Adrenal gland (tissue), 12 donors: Measurements from ENCODE around the gene RHEX. TPM values are rescaled to one million over a fixed set of nuclear protein-coding genes. Genes with fewer than 3 reads are reported as not detected.

ENCODE experiments used
- DNase-seq, 7 donors: peaks; one replicate each; pipeline ENCODE4 v3.0.0-alpha.2; 2019 to 2020
- H3K27ac ChIP-seq, 5 donors: fragments of 200-600 bp; sonication (generic) in 4 of 5; 1 replicate in 3 of 5; 2 replicates in 2 of 5; pipeline versions ENCODE4 v1.5.1 to v1.8.0; 2016 to 2020; ENCODE audit warnings: mild to moderate bottlenecking in 1 of 5
- H3K27me3 ChIP-seq: fragments of 200-600 bp; 2 replicates; pipeline ENCODE4 v1.8.0; 2021
- H3K36me3 ChIP-seq, 2 donors: fragments of 200-600 bp; replicated peaks in 1 of 2; 1 replicate in 1 of 2; 2 replicates in 1 of 2; pipeline versions ENCODE4 v1.5.1 to v1.8.0; 2018 to 2022
- H3K4me1 ChIP-seq, 2 donors: fragments of 200-600 bp; replicated peaks in 1 of 2; 1 replicate in 1 of 2; 2 replicates in 1 of 2; pipeline versions ENCODE4 v1.5.1 to v1.8.0; 2018 to 2021
- H3K4me3 ChIP-seq, 4 donors: fragments of 200-600 bp; sonication (generic) in 3 of 4; one replicate each; pipeline ENCODE4 v1.5.1; 2016 to 2018
- H3K9me3 ChIP-seq, 3 donors: fragments of 200-600 bp; sonication (generic) in 1 of 3; replicated peaks in 1 of 3; 1 replicate in 2 of 3; 2 replicates in 1 of 3; pipeline versions ENCODE4 v1.5.1 to v1.8.0; 2016 to 2021
- POLR2A ChIP-seq, 2 donors: fragments of 450-650 bp; IDR thresholded peaks; one replicate each; pipeline ENCODE4 v1.6.1; 2017; ENCODE audit warnings: antibody characterized with exemption in 2 of 2, mild to moderate bottlenecking in 2 of 2, moderate library complexity in 1 of 2
- WGBS, 4 donors: extraction: QIAGEN DNeasy Blood & Tissue Kit in 2 of 4; methylation state at CpG; one replicate each; pipeline versions ENCODE4 v1.1.5 to v1.1.7; 2013 to 2017; 5-methylcytosine and 5-hydroxymethylcytosine counted together
- intact Hi-C, 2 donors: fragments of 100-400 bp; cut with DNase I; formaldehyde crosslinking; loops; one replicate each; pipeline versions ENCODE4 v1.14.1 to v1.15.0; 2022 to 2023
- polyA plus RNA-seq, 3 donors: library from polyadenylated mRNA; stranded (reverse); fragments of 200-250 nt in 2 of 3; fragments of 350-450 nt in 1 of 3; fragmentation: Illumina TruSeq in 1 of 3; extraction: RNeasy Lipid Tissue Mini Kit (QIAGEN cat#74804) in 1 of 3; gene quantifications; one replicate each; pipeline ENCODE4 v1.2.3, GENCODE V29; 2013 to 2014
- total RNA-seq, 9 donors: library from RNA; depleted of rRNA in 4 of 9; stranded (reverse); fragments of >200 nt in 4 of 9; fragments of 120-200 nt in 1 of 9; fragmentation: NEBNext Ultra II Directional in 1 of 9; extraction: Animal tissue kit (Norgen Biotek cat#: 25700) in 1 of 9; gene quantifications; one replicate each; pipeline versions ENCODE4 v1.1.0 to v1.2.4, GENCODE V29; 2013 to 2023
- TF ChIP-seq, protein P1 (sequence below), 6 experiments: fragments of 450-650 bp in 4 of 6; fragments of 200-600 bp in 2 of 6; sonication (generic) in 1 of 6; IDR thresholded peaks; 1 replicate in 5 of 6; 2 replicates in 1 of 6; pipeline versions ENCODE4 v1.5.1 to v1.8.0; 2016 to 2021; ENCODE audit warnings: antibody characterized with exemption in 6 of 6, mild to moderate bottlenecking in 2 of 6, moderate library complexity in 1 of 6
- donor health status: healthy with polysubstance abuse.
- donor health status: Bipolar disorder and iron deficiency.
- donor health status: DM: yes; HTN: yes; CAD: no.
- donor health status: DM: no; HTN: no; CAD: no.
- donor health status: DM: no; HTN: no; CAD: no.
- donor health status: DM: yes; HTN: yes; CAD: no.

RHEX gene
- total and polyA plus RNA-seq, 12 donors, result 0.13 to 0.33 (median 0.17) TPM; not detected in 9

DNA sequence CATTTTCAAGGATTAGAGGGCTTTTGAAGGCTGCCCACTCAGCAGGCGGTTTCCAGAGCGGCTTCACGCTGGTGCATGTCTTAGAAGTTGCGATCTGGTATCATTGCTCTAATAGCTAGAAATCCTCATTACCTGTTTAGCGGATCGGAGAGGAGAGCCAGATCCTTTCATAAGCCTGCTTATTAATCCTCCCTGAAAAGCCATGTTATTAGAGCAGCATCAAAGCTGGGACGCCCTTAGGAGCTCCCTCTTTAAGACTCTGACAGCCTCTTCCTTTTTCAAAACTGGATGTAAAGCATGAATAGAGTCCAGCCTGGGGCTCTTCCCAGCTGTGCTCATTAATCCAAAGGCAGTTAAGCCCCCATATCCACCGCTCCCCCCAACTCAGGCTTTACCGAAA, 15.4 kb upstream of the RHEX start:
- intact Hi-C loops, result loop anchor here in 1 of 2 donors (10.0 kb wide), 1 partner anchor 67 kb away; no protein-coding TSS in a partner anchor
- 82 to 92% (median 89%) methylated on average over 9 of the region's 9 CpGs for WGBS, 4 donors
- no peak for DNase-seq
- H3K4me1 ChIP-seq, result peaks cover 0 to 2% of the 10 kb centered on the region in 2 donors
- peaks cover 42% of the 10 kb centered on the region for H3K27me3 ChIP-seq
- H3K4me3 ChIP-seq, result no peak overlapping the region
- H3K9me3 ChIP-seq, result no peaks in the 10 kb centered on the region
- H3K36me3 ChIP-seq, result no peaks in the 10 kb centered on the region
- no peak overlapping the region for H3K27ac ChIP-seq
- no peak for TF ChIP-seq POLR2A (IDR thresholded peaks at IDR 0.05)
- TF ChIP-seq, protein P1, sequence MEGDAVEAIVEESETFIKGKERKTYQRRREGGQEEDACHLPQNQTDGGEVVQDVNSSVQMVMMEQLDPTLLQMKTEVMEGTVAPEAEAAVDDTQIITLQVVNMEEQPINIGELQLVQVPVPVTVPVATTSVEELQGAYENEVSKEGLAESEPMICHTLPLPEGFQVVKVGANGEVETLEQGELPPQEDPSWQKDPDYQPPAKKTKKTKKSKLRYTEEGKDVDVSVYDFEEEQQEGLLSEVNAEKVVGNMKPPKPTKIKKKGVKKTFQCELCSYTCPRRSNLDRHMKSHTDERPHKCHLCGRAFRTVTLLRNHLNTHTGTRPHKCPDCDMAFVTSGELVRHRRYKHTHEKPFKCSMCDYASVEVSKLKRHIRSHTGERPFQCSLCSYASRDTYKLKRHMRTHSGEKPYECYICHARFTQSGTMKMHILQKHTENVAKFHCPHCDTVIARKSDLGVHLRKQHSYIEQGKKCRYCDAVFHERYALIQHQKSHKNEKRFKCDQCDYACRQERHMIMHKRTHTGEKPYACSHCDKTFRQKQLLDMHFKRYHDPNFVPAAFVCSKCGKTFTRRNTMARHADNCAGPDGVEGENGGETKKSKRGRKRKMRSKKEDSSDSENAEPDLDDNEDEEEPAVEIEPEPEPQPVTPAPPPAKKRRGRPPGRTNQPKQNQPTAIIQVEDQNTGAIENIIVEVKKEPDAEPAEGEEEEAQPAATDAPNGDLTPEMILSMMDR (IDR thresholded peaks at IDR 0.05), result no peak

DNA sequence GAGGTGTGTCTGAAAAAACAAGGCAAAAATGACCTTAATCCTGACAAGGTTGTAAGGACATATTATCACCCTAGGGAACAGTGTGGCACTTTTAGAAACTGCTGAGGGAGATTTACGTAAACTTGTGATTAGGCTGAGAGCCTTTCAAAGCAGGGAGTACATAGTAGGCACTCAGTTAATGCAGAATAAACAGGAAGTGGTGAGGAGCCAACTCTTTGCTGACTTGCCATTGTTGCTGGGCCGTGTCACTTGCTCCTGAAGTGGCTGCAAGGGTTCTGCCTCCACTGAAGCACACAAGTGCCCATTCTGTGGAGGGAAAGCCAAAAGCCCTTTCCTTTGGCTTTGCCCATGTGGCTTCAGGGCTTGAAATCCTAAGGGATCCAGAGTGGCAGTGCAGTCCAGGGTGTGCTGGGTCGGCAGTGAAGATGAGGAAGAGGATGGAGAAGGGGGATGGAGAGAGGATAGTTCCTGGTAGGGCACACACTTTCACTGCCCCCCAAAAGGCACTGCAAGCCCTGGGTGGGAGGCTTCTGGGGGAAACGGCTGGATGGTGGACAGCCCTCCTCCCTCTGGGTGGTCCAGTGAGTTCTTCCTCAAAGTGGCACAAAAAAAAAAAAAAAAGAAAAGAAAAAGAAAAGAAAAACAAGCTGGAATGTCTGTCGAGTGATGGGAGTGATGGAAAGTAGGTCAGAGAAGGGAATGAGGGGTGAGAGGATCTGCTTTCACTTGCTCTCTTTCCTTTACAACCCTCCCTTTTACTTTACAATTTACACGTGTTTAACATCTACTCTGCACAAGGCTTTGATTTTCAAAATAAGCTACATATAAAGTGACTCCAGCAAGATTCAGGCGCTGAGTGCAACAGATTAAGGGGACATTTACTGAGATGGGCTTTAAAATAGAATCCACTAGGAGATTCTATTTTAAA, 13.7 kb upstream of the RHEX start:
- Histone ChIP-seq H3K4me1 (no peaks in the 10 kb centered on the region), H3K27ac (no peak overlapping the region), H3K4me3 (no peak overlapping the region), H3K9me3 (no peaks in the 10 kb centered on the region), H3K27me3 (peaks cover 38% of the 10 kb centered on the region), H3K36me3 (no peaks in the 10 kb centered on the region)
- DNase-seq, result no peak
- intact Hi-C loops, result loop anchor here in 1 of 2 donors (10.0 kb wide), 1 partner anchor 65 kb away; no protein-coding TSS in a partner anchor
- no peak for TF ChIP-seq POLR2A (IDR thresholded peaks at IDR 0.05)
- TF ChIP-seq, protein P1 (IDR thresholded peaks at IDR 0.05), result no peak
- WGBS, 4 donors, result 38 to 44% (median 41%) methylated on average over 7 of the region's 7 CpGs

DNA sequence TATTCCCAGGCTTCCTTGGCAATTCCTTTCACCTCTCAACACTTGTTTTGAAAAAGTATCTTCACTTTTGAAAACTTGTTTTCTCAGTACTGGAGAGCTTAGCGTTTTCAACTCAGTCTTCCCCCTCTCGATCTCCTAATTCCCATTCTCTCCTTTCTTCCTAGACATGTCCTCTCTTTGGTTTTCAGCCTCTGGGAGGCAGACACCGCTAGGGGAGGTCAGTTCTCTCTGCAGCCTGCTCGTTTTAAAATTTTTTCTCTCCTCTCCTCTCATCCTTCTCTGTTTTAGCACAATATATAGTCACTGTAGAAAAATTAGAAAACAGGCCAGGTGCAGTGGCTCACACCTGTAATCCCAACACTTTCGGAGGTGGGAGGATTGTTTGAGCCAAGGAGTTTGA, 12.6 kb upstream of the RHEX start:
- H3K27me3 ChIP-seq, result peaks cover 30% of the 10 kb centered on the region
- WGBS, 4 donors, result 50 to 69% (median 64%) methylated on average over 5 of the region's 5 CpGs

DNA sequence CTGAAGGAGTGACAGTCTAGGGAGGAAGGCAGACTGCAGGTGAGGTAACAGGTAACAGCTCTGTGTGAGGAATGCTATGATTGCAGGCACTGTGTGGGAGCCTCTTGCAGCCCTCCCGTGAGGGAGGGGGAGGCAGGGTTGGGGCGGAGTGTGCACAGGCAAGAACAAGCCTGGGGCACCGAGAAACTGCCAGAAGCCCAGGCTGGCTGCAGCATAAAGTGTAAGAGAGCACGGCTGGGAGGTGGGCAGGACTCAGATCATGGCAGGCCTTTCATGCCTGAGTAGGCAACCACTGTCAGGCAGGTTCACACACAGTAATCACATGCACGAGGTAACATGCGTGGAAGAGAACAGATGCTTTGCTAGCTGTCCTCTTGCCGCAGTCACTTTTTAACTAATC, 11.3 kb upstream of the RHEX start:
- H3K36me3 ChIP-seq, result no peaks in the 10 kb centered on the region
- no peak for TF ChIP-seq POLR2A (IDR thresholded peaks at IDR 0.05)
- TF ChIP-seq, protein P1 (IDR thresholded peaks at IDR 0.05), result no peak
- H3K27me3 ChIP-seq, result peaks cover 29% of the 10 kb centered on the region
- no peak overlapping the region for H3K4me3 ChIP-seq
- H3K27ac ChIP-seq, result no peak overlapping the region
- WGBS, 4 donors, result 46 to 61% (median 54%) methylated on average over 5 to 7 of the region's 7 CpGs
- intact Hi-C loops, result no loop called here
- no peaks in the 10 kb centered on the region for H3K4me1 ChIP-seq
- H3K9me3 ChIP-seq, result no peaks in the 10 kb centered on the region
- DNase-seq, result no peak

More for the DNA sequence above, 12.6 kb upstream of the RHEX start:
- Histone ChIP-seq H3K4me3 (no peak overlapping the region), H3K36me3 (no peaks in the 10 kb centered on the region), H3K4me1 (no peaks in the 10 kb centered on the region), H3K27ac (no peak overlapping the region), H3K9me3 (no peaks in the 10 kb centered on the region)
- no peak for DNase-seq
- intact Hi-C loops, result no loop called here
- no peak for TF ChIP-seq POLR2A (IDR thresholded peaks at IDR 0.05)
- TF ChIP-seq, protein P1 (IDR thresholded peaks at IDR 0.05), result no peak
